GM18870 (cell line): ENCODE data around the gene CAMKK2.
"Not testable (repeated sequence)": the region's sequence is repeated elsewhere in the genome, so short reads cannot be mapped to it uniquely, and the experiment has no call there.

ENCODE experiments used
- ATAC-seq: cut with Tn5 transposase; IDR thresholded peaks from one replicate; pipeline ENCODE4 v1.9.1; 2021; ENCODE audit warnings: moderate library complexity; ENCODE audit not compliant: unreplicated experiment

The CAMKK2 gene

GRCh38 chr12:121250359-121250758 is 46.1 kb downstream of the CAMKK2 start:
- ATAC-seq: no peak

- no peak for ATAC-seq
These were observed 47.9 kb downstream of the CAMKK2 start for GRCh38 chr12:121248622-121249021.

GRCh38 chr12:121246893-121247557 is 49.5 kb downstream of the CAMKK2 start:
- no peak for ATAC-seq

- no peak for ATAC-seq
These were observed 50.6 kb downstream of the CAMKK2 start for GRCh38 chr12:121245951-121246350.

GRCh38 chr12:121245031-121245430 is 51.5 kb downstream of the CAMKK2 start:
- no peak for ATAC-seq

GRCh38 chr12:121241156-121241970 is 55.1 kb downstream of the CAMKK2 start:
- no peak for ATAC-seq

GRCh38 chr12:121240484-121241101 is 55.9 kb downstream of the CAMKK2 start:
- no peak for ATAC-seq

GRCh38 chr12:121240062-121240420 is 56.5 kb downstream of the CAMKK2 start:
- ATAC-seq: no peak

GRCh38 chr12:121239351-121240061 is 57.0 kb downstream of the CAMKK2 start:
- ATAC-seq: no peak

GRCh38 chr12:121238604-121239350 is 57.7 kb downstream of the CAMKK2 start:
- ATAC-seq: no peak

- no peak for ATAC-seq
These were observed 58.4 kb downstream of the CAMKK2 start for GRCh38 chr12:121238086-121238485.

- no peak for ATAC-seq
These were observed 59.1 kb downstream of the CAMKK2 start for GRCh38 chr12:121237415-121237814.

GRCh38 chr12:121236776-121237175 is 59.7 kb downstream of the CAMKK2 start:
- no peak for ATAC-seq

GRCh38 chr12:121233628-121234020 is 62.9 kb downstream of the CAMKK2 start:
- no peak for ATAC-seq

GRCh38 chr12:121232977-121233627 is 63.4 kb downstream of the CAMKK2 start:
- no peak for ATAC-seq

GRCh38 chr12:121232163-121232562 is 64.3 kb downstream of the CAMKK2 start:
- ATAC-seq: no peak

- ATAC-seq: no peak
These were observed 66.0 kb downstream of the CAMKK2 start for GRCh38 chr12:121230538-121230907.

- not testable (repeated sequence) for ATAC-seq
These were observed 66.5 kb downstream of the CAMKK2 start for GRCh38 chr12:121229826-121230537.

- no peak for ATAC-seq
These were observed 67.4 kb downstream of the CAMKK2 start for GRCh38 chr12:121228919-121229665.
